ENCODE data around the gene DLST.

GRCh38 chr14:74907744-74908143 is 26.0 kb downstream of the DLST start:
- no peak for TF ChIP-seq CTCF (IDR thresholded peaks at IDR 0.05)
- no peak for TF ChIP-seq EP300 (IDR thresholded peaks at IDR 0.05)
- no peak for TF ChIP-seq POLR2AphosphoS5 (IDR thresholded peaks at IDR 0.05)
- TF ChIP-seq POLR2A (IDR thresholded peaks at IDR 0.05) = no peak

Measured in sigmoid colon (tissue), 4 donors.